NCI-H1436 (cell line): ENCODE measurements around the gene DDI2.

Source experiments
- DNase-seq: peaks from one replicate; lab custom pipeline; 2025; lab: John Stamatoyannopoulos, UW

DDI2 gene

GRCh38 chr1:15703562-15703961, 86.3 kb downstream of the DDI2 start:
- DNase-seq: no peak

GRCh38 chr1:15704526-15705183, 87.4 kb downstream of the DDI2 start:
- DNase-seq: no peak

- DNase-seq: no peak
Observed at GRCh38 chr1:15705184-15705566, 87.9 kb downstream of the DDI2 start.

- DNase-seq: no peak
Observed at GRCh38 chr1:15706751-15707150, 89.5 kb downstream of the DDI2 start.

GRCh38 chr1:15707239-15707925, 90.1 kb downstream of the DDI2 start:
- no peak for DNase-seq

- no peak for DNase-seq
Observed at GRCh38 chr1:15708486-15709137, 91.4 kb downstream of the DDI2 start.

- no peak for DNase-seq
Observed at GRCh38 chr1:15709226-15709625, 92.0 kb downstream of the DDI2 start.

- no peak for DNase-seq
Observed at GRCh38 chr1:15712168-15712567, 94.9 kb downstream of the DDI2 start.

GRCh38 chr1:15714406-15715136, 97.3 kb downstream of the DDI2 start:
- no peak for DNase-seq

GRCh38 chr1:15717418-15718125, 100.3 kb downstream of the DDI2 start:
- no peak for DNase-seq

- no peak for DNase-seq
Observed at GRCh38 chr1:15718199-15718601, 100.9 kb downstream of the DDI2 start.
